GM21737 (cell line): ENCODE results near the gene MS4A8.
A peak's percentile ranks its signal among the peaks of the same experiment; 100 is the strongest.

Source experiments
- ATAC-seq: cut with Tn5 transposase; IDR thresholded peaks from one replicate; pipeline ENCODE4 v1.9.1; 2021; ENCODE audit warnings: mild to moderate bottlenecking, moderate library complexity; ENCODE audit not compliant: unreplicated experiment

Gene MS4A8

DNA sequence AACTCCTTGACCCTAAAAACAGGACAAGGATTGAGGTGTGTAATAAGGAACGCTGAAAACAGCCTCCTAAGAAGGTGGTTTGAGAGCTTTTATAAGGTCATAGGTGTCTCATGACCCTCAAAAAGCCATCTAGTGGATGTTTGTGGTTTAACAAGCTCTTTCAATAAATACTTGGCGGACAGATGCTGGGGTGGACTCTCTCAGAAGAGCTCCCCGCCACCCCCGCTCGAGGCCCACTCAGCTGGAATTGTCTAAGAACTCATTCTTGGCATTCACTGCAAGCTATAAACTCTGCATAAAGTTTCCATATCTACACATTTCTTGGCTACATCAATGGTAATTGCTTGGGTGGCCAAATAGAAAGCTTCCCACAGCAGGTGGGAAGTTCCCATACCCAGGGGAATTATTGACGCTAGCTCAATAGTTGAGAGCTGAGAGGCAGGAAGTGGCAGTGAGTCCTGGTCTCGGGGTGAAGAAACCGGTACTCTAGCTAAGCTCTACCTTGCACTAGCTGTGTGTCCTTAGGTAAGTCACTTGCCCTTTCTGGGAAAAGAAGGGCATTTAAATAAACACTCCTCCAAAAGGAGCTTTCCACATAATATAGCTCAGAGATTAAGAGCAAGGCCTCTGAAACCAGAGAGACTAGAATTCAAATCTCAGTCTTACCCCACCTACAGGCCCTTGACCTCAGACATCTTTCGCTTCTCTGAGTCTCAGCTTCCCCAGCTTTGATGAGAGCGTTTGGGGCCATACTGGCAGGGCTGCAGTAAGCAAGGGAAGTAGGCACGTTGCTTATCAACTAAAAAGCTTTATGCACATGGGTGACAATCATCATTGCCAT, 63.7 kb downstream of the MS4A8 start:
- peak; percentile 66 for ATAC-seq

GRCh38 chr11:60763692-60764369, 64.4 kb downstream of the MS4A8 start:
- ATAC-seq, result no peak

GRCh38 chr11:60764879-60765278, 65.5 kb downstream of the MS4A8 start:
- peak; percentile 42 for ATAC-seq

DNA sequence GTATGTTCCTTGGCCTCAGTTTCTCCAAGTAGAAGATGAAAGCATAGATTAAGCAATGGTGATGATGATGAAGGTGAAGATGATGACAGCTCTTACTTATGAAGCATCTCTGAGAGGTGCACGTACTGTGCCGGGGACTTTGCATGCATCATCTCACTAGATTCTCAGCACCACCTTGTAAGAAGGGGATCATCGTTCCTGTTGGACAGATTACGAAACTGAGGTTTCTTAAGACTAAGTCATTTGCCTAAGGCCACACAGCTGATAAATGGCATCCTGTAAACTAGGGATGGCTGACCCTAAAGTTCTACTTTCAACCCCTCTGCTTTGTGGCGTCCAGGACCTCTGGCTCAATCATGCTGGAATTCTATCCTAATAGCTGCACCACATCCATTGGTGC, 65.9 kb downstream of the MS4A8 start:
- no peak for ATAC-seq
